Umbilical cord (tissue), 2 donors: Measurements from ENCODE around the gene AEBP2. TPM values are rescaled to one million over a fixed set of nuclear protein-coding genes. Genes with fewer than 3 reads are reported as not detected.
A peak's percentile ranks its signal among the peaks of the same experiment; 100 is the strongest.
"Not testable (repeated sequence)": the region's sequence is repeated elsewhere in the genome, so short reads cannot be mapped to it uniquely, and the experiment has no call there.

Experiments used
- DNase-seq: peaks from one replicate; pipeline ENCODE4 v3.0.0-alpha.2; 2015; ENCODE audit warnings: low spot score
- total RNA-seq: library from RNA; depleted of rRNA; stranded (reverse); fragments of >200 nt; gene quantifications from one replicate; pipeline ENCODE4 v1.2.3, GENCODE V29; 2014; ENCODE audit warnings: low replicate concordance; ENCODE audit not compliant: insufficient read depth

The AEBP2 gene
- total RNA-seq, 1 donor from 2014 or later: 40.7 TPM

GRCh38 chr12:19453961-19454360, 14.7 kb downstream of the AEBP2 start:
- DNase-seq: no peak

- no peak for DNase-seq
Measured at GRCh38 chr12:19454837-19455236, 15.5 kb downstream of the AEBP2 start.

GRCh38 chr12:19456176-19456575, 16.9 kb downstream of the AEBP2 start:
- no peak for DNase-seq

GRCh38 chr12:19457561-19457960, 18.3 kb downstream of the AEBP2 start:
- no peak for DNase-seq

- DNase-seq: no peak
Measured at GRCh38 chr12:19458733-19459132, 19.4 kb downstream of the AEBP2 start.

- DNase-seq: peak; percentile 84
Measured at GRCh38 chr12:19461999-19462398, 22.7 kb downstream of the AEBP2 start.

GRCh38 chr12:19462406-19462805, 23.1 kb downstream of the AEBP2 start:
- DNase-seq: peak; percentile 43

- DNase-seq: no peak
Measured at GRCh38 chr12:19464192-19464580, 24.9 kb downstream of the AEBP2 start.

- DNase-seq: no peak
Measured at GRCh38 chr12:19465711-19466110, 26.4 kb downstream of the AEBP2 start.

GRCh38 chr12:19474147-19474546, 34.9 kb downstream of the AEBP2 start:
- no peak for DNase-seq

GRCh38 chr12:19475884-19476505, 36.7 kb downstream of the AEBP2 start:
- DNase-seq: not testable (repeated sequence)

GRCh38 chr12:19477071-19477470, 37.8 kb downstream of the AEBP2 start:
- DNase-seq: no peak

GRCh38 chr12:19480459-19480858, 41.2 kb downstream of the AEBP2 start:
- no peak for DNase-seq

- no peak for DNase-seq
Measured at GRCh38 chr12:19482036-19482435, 42.7 kb downstream of the AEBP2 start.

- peak; percentile 44 for DNase-seq
Measured at GRCh38 chr12:19482551-19483109, 43.3 kb downstream of the AEBP2 start.

GRCh38 chr12:19483727-19484126, 44.4 kb downstream of the AEBP2 start:
- no peak for DNase-seq

GRCh38 chr12:19484738-19485137, 45.4 kb downstream of the AEBP2 start:
- DNase-seq: no peak

- DNase-seq: no peak
Measured at GRCh38 chr12:19485240-19485639, 45.9 kb downstream of the AEBP2 start.

GRCh38 chr12:19489168-19489567, 49.9 kb downstream of the AEBP2 start:
- no peak for DNase-seq

GRCh38 chr12:19490908-19491307, 51.6 kb downstream of the AEBP2 start:
- no peak for DNase-seq

- no peak for DNase-seq
Measured at GRCh38 chr12:19491863-19492262, 52.6 kb downstream of the AEBP2 start.

- no peak for DNase-seq
Measured at GRCh38 chr12:19496219-19496878, 57.1 kb downstream of the AEBP2 start.

GRCh38 chr12:19498099-19498498, 58.8 kb downstream of the AEBP2 start:
- DNase-seq: no peak
